HEK293 (cell line): ENCODE results near the gene COX19.

Experiments used
- CTCF ChIA-PET: fragments of 350-600 bp; formaldehyde crosslinking; extraction: SDS; loops from one replicate; lab custom pipeline; 2021; ENCODE audit warnings: antibody characterized with exemption; lab: Yijun Ruan, JAX
- POLR2A ChIA-PET: fragments of 300-600 bp; formaldehyde crosslinking; extraction: SDS; loops from one replicate; lab custom pipeline; 2020; ENCODE audit warnings: antibody characterized with exemption, inconsistent platforms; lab: Yijun Ruan, JAX
- H3K27ac ChIP-seq: fragments of 200-500 bp; sonication (Bioruptor generic); 2 replicates; pipeline ENCODE4 v1.5.1; 2014; ENCODE audit warnings: low read depth, low read length, control low read depth, inconsistent platforms; ENCODE audit errors: extremely low read depth
- H3K36me3 ChIP-seq, 2 experiments: fragments of 200-500 bp in 1 of 2; sonication (Bioruptor generic) in 1 of 2; 1 replicate in 1 of 2; 2 replicates in 1 of 2; pipeline ENCODE4 v1.5.1; 2014 to 2017; ENCODE audit warnings: inconsistent platforms in 2 of 2, low read length in 2 of 2; ENCODE audit not compliant: control insufficient read depth in 2 of 2, insufficient read depth in 1 of 2
- H3K4me1 ChIP-seq: fragments of 200-500 bp; sonication (Bioruptor generic); 2 replicates; pipeline ENCODE4 v1.5.1; 2014; ENCODE audit warnings: mild to moderate bottlenecking, low read length, inconsistent platforms; ENCODE audit not compliant: control insufficient read depth, insufficient read depth
- H3K4me3 ChIP-seq: 2 replicates; pipeline ENCODE4 v1.5.1; 2011; ENCODE audit warnings: low read depth, mild to moderate bottlenecking, control low read depth, low read length, moderate library complexity
- H3K9me3 ChIP-seq: fragments of 200-500 bp; sonication (Bioruptor generic); 2 replicates; pipeline ENCODE4 v1.5.1; 2014; ENCODE audit warnings: low read depth, low read length, inconsistent platforms; ENCODE audit not compliant: control insufficient read depth, insufficient read depth
- REPIN1 ChIP-seq: fragments of 450-650 bp; formaldehyde crosslinking; IDR thresholded peaks from 2 replicates; pipeline ENCODE4 v1.5.1; 2017; ENCODE audit warnings: missing biosample characterization, missing genetic modification characterization, low read depth
- SP3 ChIP-seq: fragments of 450-650 bp; formaldehyde crosslinking; IDR thresholded peaks from 2 replicates; pipeline ENCODE4 v1.5.1; 2016; ENCODE audit warnings: missing biosample characterization, missing genetic modification characterization
- YY1 ChIP-seq: fragments of 450-650 bp; formaldehyde crosslinking; IDR thresholded peaks from 2 replicates; pipeline ENCODE4 v1.5.1; 2018; ENCODE audit warnings: missing biosample characterization, missing genetic modification characterization
- YY2 ChIP-seq: fragments of 450-650 bp; formaldehyde crosslinking; IDR thresholded peaks from 2 replicates; pipeline ENCODE4 v1.5.1; 2016; ENCODE audit warnings: missing biosample characterization, missing genetic modification characterization
- ZBTB8A ChIP-seq: fragments of 450-650 bp; formaldehyde crosslinking; IDR thresholded peaks from 2 replicates; pipeline ENCODE4 v1.5.1; 2016; ENCODE audit warnings: missing biosample characterization, missing genetic modification characterization
- ZNF146 ChIP-seq: fragments of 450-650 bp; formaldehyde crosslinking; IDR thresholded peaks from 2 replicates; pipeline ENCODE4 v1.5.1; 2016; ENCODE audit warnings: missing biosample characterization, missing genetic modification characterization
- ZNF16 ChIP-seq: fragments of 450-650 bp; formaldehyde crosslinking; IDR thresholded peaks from 2 replicates; pipeline ENCODE4 v1.5.1; 2016; ENCODE audit warnings: low read depth, missing biosample characterization, missing genetic modification characterization
- ZNF174 ChIP-seq: fragments of 450-650 bp; formaldehyde crosslinking; IDR thresholded peaks from 2 replicates; pipeline ENCODE4 v1.5.0; 2017; ENCODE audit warnings: missing biosample characterization, mild to moderate bottlenecking, missing genetic modification characterization
- ZNF211 ChIP-seq: fragments of 450-650 bp; formaldehyde crosslinking; IDR thresholded peaks from 2 replicates; pipeline ENCODE4 v1.5.1; 2016; ENCODE audit warnings: low read depth, missing biosample characterization, missing genetic modification characterization
- ZNF366 ChIP-seq: fragments of 450-650 bp; formaldehyde crosslinking; conservative IDR thresholded peaks from 2 replicates; pipeline ENCODE4 v1.5.1; 2016; ENCODE audit warnings: missing biosample characterization, missing genetic modification characterization
- ZNF423 ChIP-seq: fragments of 450-650 bp; formaldehyde crosslinking; IDR thresholded peaks from 2 replicates; pipeline ENCODE4 v1.5.1; 2016; ENCODE audit warnings: missing biosample characterization, missing genetic modification characterization
- ZNF426 ChIP-seq: fragments of 450-650 bp; formaldehyde crosslinking; IDR thresholded peaks from 2 replicates; pipeline ENCODE4 v1.5.1; 2017; ENCODE audit warnings: missing biosample characterization, missing genetic modification characterization, mild to moderate bottlenecking, inconsistent platforms, moderate library complexity
- ZNF521 ChIP-seq: fragments of 450-650 bp; formaldehyde crosslinking; IDR thresholded peaks from 2 replicates; pipeline ENCODE4 v1.5.1; 2017; ENCODE audit warnings: missing biosample characterization, mild to moderate bottlenecking, missing genetic modification characterization
- ZNF548 ChIP-seq: fragments of 450-650 bp; formaldehyde crosslinking; IDR thresholded peaks from 2 replicates; pipeline ENCODE4 v1.5.1; 2016; ENCODE audit warnings: missing biosample characterization, missing genetic modification characterization
- ZNF677 ChIP-seq: fragments of 450-650 bp; IDR thresholded peaks from 2 replicates; pipeline ENCODE4 v1.5.0; 2018; ENCODE audit warnings: missing biosample characterization, mild to moderate bottlenecking, missing genetic modification characterization, moderate library complexity
- ZSCAN16 ChIP-seq: fragments of 450-650 bp; formaldehyde crosslinking; IDR thresholded peaks from 2 replicates; pipeline ENCODE4 v1.5.1; 2016; ENCODE audit warnings: missing biosample characterization, missing genetic modification characterization
- ZSCAN30 ChIP-seq: fragments of 450-650 bp; IDR thresholded peaks from 2 replicates; pipeline ENCODE4 v1.5.1; 2018; ENCODE audit warnings: missing biosample characterization, mild to moderate bottlenecking, missing genetic modification characterization, moderate library complexity
- TF ChIP-seq, protein P1 (sequence below): fragments of 450-650 bp; formaldehyde crosslinking; IDR thresholded peaks from 2 replicates; pipeline ENCODE4 v1.5.1; 2017; ENCODE audit warnings: missing biosample characterization, missing genetic modification characterization
- TF ChIP-seq, protein P2 (sequence below): fragments of 450-650 bp; formaldehyde crosslinking; IDR thresholded peaks from 2 replicates; pipeline ENCODE4 v1.5.1; 2016; ENCODE audit warnings: missing biosample characterization, missing genetic modification characterization
- TF ChIP-seq, protein P3 (sequence below): fragments of 450-650 bp; formaldehyde crosslinking; IDR thresholded peaks from 2 replicates; pipeline ENCODE4 v1.5.1; 2017; ENCODE audit warnings: missing biosample characterization, missing genetic modification characterization
- TF ChIP-seq, protein P4 (sequence below): fragments of 450-650 bp; formaldehyde crosslinking; IDR thresholded peaks from 2 replicates; pipeline ENCODE4 v1.5.1; 2016; ENCODE audit warnings: missing biosample characterization, missing genetic modification characterization, low read depth
- TF ChIP-seq, protein P5 (sequence below): fragments of 450-650 bp; IDR thresholded peaks from 2 replicates; pipeline ENCODE4 v1.5.1; 2018; ENCODE audit warnings: missing biosample characterization, mild to moderate bottlenecking, missing genetic modification characterization

COX19 gene

DNA sequence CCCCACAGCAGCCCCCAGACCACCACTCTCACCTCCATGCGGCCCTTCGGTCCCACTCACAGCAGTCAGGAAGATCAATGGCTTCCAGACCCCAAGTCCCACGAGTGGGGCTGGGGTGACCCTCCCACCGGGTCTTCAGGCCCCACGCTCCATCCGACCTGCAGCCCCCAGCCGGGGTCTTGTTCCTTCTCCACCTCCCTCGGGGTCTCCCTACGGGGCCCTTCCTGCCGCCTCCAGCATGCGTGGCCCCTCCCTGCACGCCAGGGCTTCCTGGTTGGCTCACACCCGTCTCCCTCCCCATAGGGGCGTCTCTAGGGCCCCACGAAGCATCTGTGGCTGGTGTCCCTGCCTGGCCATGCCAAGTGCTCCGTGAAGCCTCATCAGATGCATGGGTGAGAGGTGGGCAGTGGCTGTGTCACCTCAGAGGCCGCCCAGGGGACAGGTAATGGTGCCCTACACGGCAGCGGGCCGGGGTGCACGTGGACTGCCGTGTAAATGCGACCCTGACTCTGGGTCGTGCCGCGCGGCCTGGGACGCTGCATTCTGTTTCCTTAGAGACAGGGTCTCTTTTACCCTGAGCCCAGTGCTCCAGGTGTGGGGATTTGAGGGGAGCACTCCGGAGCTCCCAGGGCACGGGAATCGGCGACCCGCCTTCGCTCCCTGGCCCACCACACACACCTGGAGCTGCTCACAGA, 40.7 kb downstream of the COX19 start:
- no peak overlapping the region for H3K4me3 ChIP-seq
- H3K9me3 ChIP-seq, result no peaks in the 10 kb centered on the region
- ChIA-PET POLR2A (no interaction called here), CTCF (no interaction called here)
- no peaks in the 10 kb centered on the region; a peak in 1 of 3 replicates for H3K36me3 ChIP-seq
- H3K27ac ChIP-seq, result no peak overlapping the region
- H3K4me1 ChIP-seq, result no peaks in the 10 kb centered on the region
- TF ChIP-seq ZBTB8A (no peak), ZNF211 (no peak), ZNF366 (tag by site-specific recombination) (no peak), ZNF174 (tag by site-specific recombination) (no peak), ZNF677 (tag by site-specific recombination) (no peak), ZNF426 (tag by site-specific recombination) (no peak), ZSCAN30 (tag by site-specific recombination) (no peak), ZNF423 (no peak), REPIN1 (tag by site-specific recombination) (no peak), ZNF16 (tag by site-specific recombination) (no peak), ZNF146 (no peak)
- TF ChIP-seq, protein P1, sequence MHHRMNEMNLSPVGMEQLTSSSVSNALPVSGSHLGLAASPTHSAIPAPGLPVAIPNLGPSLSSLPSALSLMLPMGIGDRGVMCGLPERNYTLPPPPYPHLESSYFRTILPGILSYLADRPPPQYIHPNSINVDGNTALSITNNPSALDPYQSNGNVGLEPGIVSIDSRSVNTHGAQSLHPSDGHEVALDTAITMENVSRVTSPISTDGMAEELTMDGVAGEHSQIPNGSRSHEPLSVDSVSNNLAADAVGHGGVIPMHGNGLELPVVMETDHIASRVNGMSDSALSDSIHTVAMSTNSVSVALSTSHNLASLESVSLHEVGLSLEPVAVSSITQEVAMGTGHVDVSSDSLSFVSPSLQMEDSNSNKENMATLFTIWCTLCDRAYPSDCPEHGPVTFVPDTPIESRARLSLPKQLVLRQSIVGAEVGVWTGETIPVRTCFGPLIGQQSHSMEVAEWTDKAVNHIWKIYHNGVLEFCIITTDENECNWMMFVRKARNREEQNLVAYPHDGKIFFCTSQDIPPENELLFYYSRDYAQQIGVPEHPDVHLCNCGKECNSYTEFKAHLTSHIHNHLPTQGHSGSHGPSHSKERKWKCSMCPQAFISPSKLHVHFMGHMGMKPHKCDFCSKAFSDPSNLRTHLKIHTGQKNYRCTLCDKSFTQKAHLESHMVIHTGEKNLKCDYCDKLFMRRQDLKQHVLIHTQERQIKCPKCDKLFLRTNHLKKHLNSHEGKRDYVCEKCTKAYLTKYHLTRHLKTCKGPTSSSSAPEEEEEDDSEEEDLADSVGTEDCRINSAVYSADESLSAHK, result no peak
- TF ChIP-seq, protein P2, sequence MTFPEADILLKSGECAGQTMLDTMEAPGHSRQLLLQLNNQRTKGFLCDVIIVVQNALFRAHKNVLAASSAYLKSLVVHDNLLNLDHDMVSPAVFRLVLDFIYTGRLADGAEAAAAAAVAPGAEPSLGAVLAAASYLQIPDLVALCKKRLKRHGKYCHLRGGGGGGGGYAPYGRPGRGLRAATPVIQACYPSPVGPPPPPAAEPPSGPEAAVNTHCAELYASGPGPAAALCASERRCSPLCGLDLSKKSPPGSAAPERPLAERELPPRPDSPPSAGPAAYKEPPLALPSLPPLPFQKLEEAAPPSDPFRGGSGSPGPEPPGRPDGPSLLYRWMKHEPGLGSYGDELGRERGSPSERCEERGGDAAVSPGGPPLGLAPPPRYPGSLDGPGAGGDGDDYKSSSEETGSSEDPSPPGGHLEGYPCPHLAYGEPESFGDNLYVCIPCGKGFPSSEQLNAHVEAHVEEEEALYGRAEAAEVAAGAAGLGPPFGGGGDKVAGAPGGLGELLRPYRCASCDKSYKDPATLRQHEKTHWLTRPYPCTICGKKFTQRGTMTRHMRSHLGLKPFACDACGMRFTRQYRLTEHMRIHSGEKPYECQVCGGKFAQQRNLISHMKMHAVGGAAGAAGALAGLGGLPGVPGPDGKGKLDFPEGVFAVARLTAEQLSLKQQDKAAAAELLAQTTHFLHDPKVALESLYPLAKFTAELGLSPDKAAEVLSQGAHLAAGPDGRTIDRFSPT, result no peak
- TF ChIP-seq, protein P3, sequence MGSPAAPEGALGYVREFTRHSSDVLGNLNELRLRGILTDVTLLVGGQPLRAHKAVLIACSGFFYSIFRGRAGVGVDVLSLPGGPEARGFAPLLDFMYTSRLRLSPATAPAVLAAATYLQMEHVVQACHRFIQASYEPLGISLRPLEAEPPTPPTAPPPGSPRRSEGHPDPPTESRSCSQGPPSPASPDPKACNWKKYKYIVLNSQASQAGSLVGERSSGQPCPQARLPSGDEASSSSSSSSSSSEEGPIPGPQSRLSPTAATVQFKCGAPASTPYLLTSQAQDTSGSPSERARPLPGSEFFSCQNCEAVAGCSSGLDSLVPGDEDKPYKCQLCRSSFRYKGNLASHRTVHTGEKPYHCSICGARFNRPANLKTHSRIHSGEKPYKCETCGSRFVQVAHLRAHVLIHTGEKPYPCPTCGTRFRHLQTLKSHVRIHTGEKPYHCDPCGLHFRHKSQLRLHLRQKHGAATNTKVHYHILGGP (tag by site-specific recombination), result no peak
- TF ChIP-seq, protein P4, sequence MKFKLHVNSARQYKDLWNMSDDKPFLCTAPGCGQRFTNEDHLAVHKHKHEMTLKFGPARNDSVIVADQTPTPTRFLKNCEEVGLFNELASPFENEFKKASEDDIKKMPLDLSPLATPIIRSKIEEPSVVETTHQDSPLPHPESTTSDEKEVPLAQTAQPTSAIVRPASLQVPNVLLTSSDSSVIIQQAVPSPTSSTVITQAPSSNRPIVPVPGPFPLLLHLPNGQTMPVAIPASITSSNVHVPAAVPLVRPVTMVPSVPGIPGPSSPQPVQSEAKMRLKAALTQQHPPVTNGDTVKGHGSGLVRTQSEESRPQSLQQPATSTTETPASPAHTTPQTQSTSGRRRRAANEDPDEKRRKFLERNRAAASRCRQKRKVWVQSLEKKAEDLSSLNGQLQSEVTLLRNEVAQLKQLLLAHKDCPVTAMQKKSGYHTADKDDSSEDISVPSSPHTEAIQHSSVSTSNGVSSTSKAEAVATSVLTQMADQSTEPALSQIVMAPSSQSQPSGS (tag by site-specific recombination), result no peak

DNA sequence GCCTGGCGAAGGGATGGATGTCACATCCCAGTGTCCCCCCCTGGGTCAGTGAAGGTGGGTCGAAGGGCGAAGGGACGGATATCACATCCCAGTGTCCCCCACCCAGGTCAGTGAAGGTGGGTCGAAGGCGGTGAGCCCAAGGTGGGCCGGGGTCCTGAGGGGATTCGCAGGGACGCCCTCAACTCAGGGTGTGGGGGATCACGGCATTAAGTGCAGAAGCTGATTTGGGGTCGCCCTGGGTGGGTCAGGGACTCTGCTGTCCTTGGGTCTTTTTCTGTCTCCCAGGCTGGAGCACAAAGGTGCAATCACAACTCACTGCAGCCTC, 42.7 kb downstream of the COX19 start:
- TF ChIP-seq, protein P3 (tag by site-specific recombination), result no peak
- TF ChIP-seq YY2 (tag by site-specific recombination) (no peak), YY1 (no peak), ZNF548 (tag by site-specific recombination) (no peak), SP3 (tag by site-specific recombination) (no peak), ZNF423 (no peak), ZSCAN16 (tag by site-specific recombination) (no peak), ZNF521 (tag by site-specific recombination) (no peak)
- TF ChIP-seq, protein P5, sequence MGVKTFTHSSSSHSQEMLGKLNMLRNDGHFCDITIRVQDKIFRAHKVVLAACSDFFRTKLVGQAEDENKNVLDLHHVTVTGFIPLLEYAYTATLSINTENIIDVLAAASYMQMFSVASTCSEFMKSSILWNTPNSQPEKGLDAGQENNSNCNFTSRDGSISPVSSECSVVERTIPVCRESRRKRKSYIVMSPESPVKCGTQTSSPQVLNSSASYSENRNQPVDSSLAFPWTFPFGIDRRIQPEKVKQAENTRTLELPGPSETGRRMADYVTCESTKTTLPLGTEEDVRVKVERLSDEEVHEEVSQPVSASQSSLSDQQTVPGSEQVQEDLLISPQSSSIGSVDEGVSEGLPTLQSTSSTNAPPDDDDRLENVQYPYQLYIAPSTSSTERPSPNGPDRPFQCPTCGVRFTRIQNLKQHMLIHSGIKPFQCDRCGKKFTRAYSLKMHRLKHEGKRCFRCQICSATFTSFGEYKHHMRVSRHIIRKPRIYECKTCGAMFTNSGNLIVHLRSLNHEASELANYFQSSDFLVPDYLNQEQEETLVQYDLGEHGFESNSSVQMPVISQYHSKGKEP (tag by site-specific recombination), result no peak
- no peaks in the 10 kb centered on the region for H3K4me1 ChIP-seq

More for the DNA sequence above, 42.7 kb downstream of the COX19 start:
- CTCF ChIA-PET, result no interaction called here
- Histone ChIP-seq H3K9me3 (no peaks in the 10 kb centered on the region), H3K4me3 (no peak overlapping the region), H3K36me3 (no peaks in the 10 kb centered on the region; a peak in 1 of 3 replicates), H3K27ac (no peak overlapping the region)
- POLR2A ChIA-PET, result no interaction called here
